Central memory CD8-positive, alpha-beta T cell (primary cell): Measurements from ENCODE around the gene DLGAP1.

Experiments
- ATAC-seq: fragments of 150-1000 bp; cut with Tn5 transposase; replicated peaks from 2 replicates; pipeline ENCODE4 v1.10.0; 2022; ENCODE audit warnings: mild to moderate bottlenecking, moderate FRiP score, moderate number of reproducible peaks; ENCODE audit not compliant: poor library complexity, severe bottlenecking; ENCODE audit errors: extremely low read depth
- DNase-seq, 2 donors: peaks; one replicate each; pipeline ENCODE4 v3.0.0; 2021; ENCODE audit warnings: low spot score in 2 of 2
- H3K27ac Mint-ChIP-seq: one replicate; pipeline ENCODE4 v1.8.0; 2022; ENCODE audit warnings: low read depth, mild to moderate bottlenecking, moderate library complexity, mixed read lengths
- H3K27me3 Mint-ChIP-seq: one replicate; pipeline ENCODE4 v1.8.0; 2022; ENCODE audit warnings: mixed read lengths
- H3K36me3 Mint-ChIP-seq: one replicate; pipeline ENCODE4 v1.8.0; 2022; ENCODE audit warnings: mild to moderate bottlenecking, moderate library complexity, mixed read lengths; ENCODE audit not compliant: insufficient read depth
- H3K4me1 Mint-ChIP-seq: one replicate; pipeline ENCODE4 v1.8.0; 2022; ENCODE audit warnings: mixed read lengths
- H3K4me3 Mint-ChIP-seq: one replicate; pipeline ENCODE4 v1.8.0; 2022; ENCODE audit warnings: mild to moderate bottlenecking, moderate library complexity, mixed read lengths
- H3K9me3 Mint-ChIP-seq: one replicate; pipeline ENCODE4 v1.8.0; 2022; ENCODE audit warnings: mixed read lengths

Gene DLGAP1

GRCh38 chr18:3777122-3777521 lies 678.0 kb downstream of the DLGAP1 start:
- DNase-seq (no peak), ATAC-seq (no peak)
- Mint-ChIP-seq H3K9me3 (no peaks in the 10 kb centered on the region), H3K27ac (no peak overlapping the region), H3K36me3 (no peaks in the 10 kb centered on the region), H3K4me1 (peaks cover 5% of the 10 kb centered on the region), H3K4me3 (no peak overlapping the region), H3K27me3 (peaks cover 39% of the 10 kb centered on the region)

GRCh38 chr18:3775996-3776395 lies 679.1 kb downstream of the DLGAP1 start:
- Mint-ChIP-seq H3K4me3 (no peak overlapping the region), H3K27ac (no peak overlapping the region), H3K36me3 (no peaks in the 10 kb centered on the region), H3K9me3 (no peaks in the 10 kb centered on the region), H3K4me1 (peaks cover 16% of the 10 kb centered on the region), H3K27me3 (peaks cover 46% of the 10 kb centered on the region)
- ATAC-seq (no peak), DNase-seq (no peak)

- Mint-ChIP-seq H3K36me3 (no peaks in the 10 kb centered on the region), H3K4me3 (no peak overlapping the region), H3K4me1 (peaks cover 18% of the 10 kb centered on the region), H3K27ac (no peak overlapping the region), H3K9me3 (no peaks in the 10 kb centered on the region), H3K27me3 (peaks cover 44% of the 10 kb centered on the region)
- ATAC-seq (no peak), DNase-seq (no peak)
Measured at GRCh38 chr18:3773303-3773702, 681.8 kb downstream of the DLGAP1 start.

GRCh38 chr18:3771121-3771971 lies 683.8 kb downstream of the DLGAP1 start:
- Mint-ChIP-seq H3K27ac (peak overlapping the region; percentile 44), H3K36me3 (peaks cover 1% of the 10 kb centered on the region), H3K4me1 (peaks cover 18% of the 10 kb centered on the region), H3K27me3 (peaks cover 64% of the 10 kb centered on the region), H3K4me3 (peak overlapping the region; percentile 12), H3K9me3 (no peaks in the 10 kb centered on the region)
- DNase-seq (peak; percentile 54 to 68), ATAC-seq (peak; percentile 95)

GRCh38 chr18:3761266-3761665 lies 693.8 kb downstream of the DLGAP1 start:
- Mint-ChIP-seq H3K9me3 (no peaks in the 10 kb centered on the region), H3K27ac (no peak overlapping the region), H3K27me3 (peaks cover 72% of the 10 kb centered on the region), H3K4me3 (no peak overlapping the region), H3K36me3 (no peaks in the 10 kb centered on the region), H3K4me1 (no peaks in the 10 kb centered on the region)
- no peak for ATAC-seq
- no peak for DNase-seq

GRCh38 chr18:3760741-3761140 lies 694.4 kb downstream of the DLGAP1 start:
- no peak overlapping the region for H3K4me3 Mint-ChIP-seq
- H3K4me1 Mint-ChIP-seq, result no peaks in the 10 kb centered on the region
- ATAC-seq (no peak), DNase-seq (no peak)
- no peaks in the 10 kb centered on the region for H3K36me3 Mint-ChIP-seq
- no peak overlapping the region for H3K27ac Mint-ChIP-seq
- no peaks in the 10 kb centered on the region for H3K9me3 Mint-ChIP-seq
- peaks cover 67% of the 10 kb centered on the region for H3K27me3 Mint-ChIP-seq

- Mint-ChIP-seq H3K27ac (no peak overlapping the region), H3K4me3 (no peak overlapping the region), H3K9me3 (no peaks in the 10 kb centered on the region), H3K27me3 (peaks cover 53% of the 10 kb centered on the region), H3K36me3 (no peaks in the 10 kb centered on the region), H3K4me1 (no peaks in the 10 kb centered on the region)
- DNase-seq (no peak), ATAC-seq (no peak)
Measured at GRCh38 chr18:3759099-3759498, 696.0 kb downstream of the DLGAP1 start.

- H3K27me3 Mint-ChIP-seq, result peaks cover 47% of the 10 kb centered on the region
- ATAC-seq (no peak), DNase-seq (no peak)
- H3K27ac Mint-ChIP-seq, result no peak overlapping the region
- H3K9me3 Mint-ChIP-seq, result no peaks in the 10 kb centered on the region
- H3K4me1 Mint-ChIP-seq, result no peaks in the 10 kb centered on the region
- no peak overlapping the region for H3K4me3 Mint-ChIP-seq
- no peaks in the 10 kb centered on the region for H3K36me3 Mint-ChIP-seq
Measured at GRCh38 chr18:3758531-3758930, 696.6 kb downstream of the DLGAP1 start.

GRCh38 chr18:3757361-3757760 lies 697.7 kb downstream of the DLGAP1 start:
- Mint-ChIP-seq H3K27ac (no peak overlapping the region), H3K27me3 (peaks cover 46% of the 10 kb centered on the region), H3K4me1 (no peaks in the 10 kb centered on the region), H3K36me3 (no peaks in the 10 kb centered on the region), H3K4me3 (no peak overlapping the region), H3K9me3 (no peaks in the 10 kb centered on the region)
- DNase-seq (no peak), ATAC-seq (no peak)

- no peak overlapping the region for H3K4me3 Mint-ChIP-seq
- H3K27ac Mint-ChIP-seq, result no peak overlapping the region
- DNase-seq, result no peak
- no peaks in the 10 kb centered on the region for H3K9me3 Mint-ChIP-seq
- H3K4me1 Mint-ChIP-seq, result no peaks in the 10 kb centered on the region
- peaks cover 35% of the 10 kb centered on the region for H3K27me3 Mint-ChIP-seq
- no peak for ATAC-seq
- no peaks in the 10 kb centered on the region for H3K36me3 Mint-ChIP-seq
Measured at GRCh38 chr18:3753106-3753505, 702.0 kb downstream of the DLGAP1 start.

GRCh38 chr18:3748086-3748485 lies 707.0 kb downstream of the DLGAP1 start:
- Mint-ChIP-seq H3K36me3 (no peaks in the 10 kb centered on the region), H3K4me1 (no peaks in the 10 kb centered on the region)

GRCh38 chr18:3747176-3747973 lies 707.7 kb downstream of the DLGAP1 start:
- DNase-seq (no peak), ATAC-seq (peak; percentile 32)
- no peaks in the 10 kb centered on the region for H3K9me3 Mint-ChIP-seq
- peaks cover 37% of the 10 kb centered on the region for H3K27me3 Mint-ChIP-seq
- no peak overlapping the region for H3K27ac Mint-ChIP-seq
- H3K4me3 Mint-ChIP-seq, result no peak overlapping the region
- H3K36me3 Mint-ChIP-seq, result no peaks in the 10 kb centered on the region
- no peaks in the 10 kb centered on the region for H3K4me1 Mint-ChIP-seq

More at GRCh38 chr18:3748086-3748485, 707.0 kb downstream of the DLGAP1 start:
- no peaks in the 10 kb centered on the region for H3K9me3 Mint-ChIP-seq
- H3K27ac Mint-ChIP-seq, result no peak overlapping the region
- peaks cover 44% of the 10 kb centered on the region for H3K27me3 Mint-ChIP-seq
- no peak overlapping the region for H3K4me3 Mint-ChIP-seq
- ATAC-seq (no peak), DNase-seq (no peak)

GRCh38 chr18:3742541-3742940 lies 712.6 kb downstream of the DLGAP1 start:
- H3K4me3 Mint-ChIP-seq, result no peak overlapping the region
- H3K27me3 Mint-ChIP-seq, result peaks cover 13% of the 10 kb centered on the region
- H3K4me1 Mint-ChIP-seq, result no peaks in the 10 kb centered on the region
- DNase-seq (no peak), ATAC-seq (no peak)
- H3K36me3 Mint-ChIP-seq, result no peaks in the 10 kb centered on the region
- no peak overlapping the region for H3K27ac Mint-ChIP-seq
- peaks cover 7% of the 10 kb centered on the region for H3K9me3 Mint-ChIP-seq
